Sigmoid colon (tissue), 7 donors: Measurements from ENCODE around the gene RUFY2. TPM values are rescaled to one million over a fixed set of nuclear protein-coding genes. Genes with fewer than 3 reads are reported as not detected.

Experiments used
- DNase-seq: peaks from one replicate; pipeline ENCODE4 v3.0.0-alpha.2; 2019
- H3K27ac ChIP-seq, 4 donors: fragments of 200-600 bp; sonication (generic); one replicate each; pipeline ENCODE4 v1.5.1; 2016 to 2019; ENCODE audit warnings: mild to moderate bottlenecking in 1 of 4
- H3K27me3 ChIP-seq, 3 donors: fragments of 200-600 bp; sonication (generic); one replicate each; pipeline ENCODE4 v1.5.1; 2019; ENCODE audit warnings: mild to moderate bottlenecking in 1 of 3
- H3K36me3 ChIP-seq, 4 donors: fragments of 200-600 bp; sonication (generic); one replicate each; pipeline ENCODE4 v1.5.1; 2016 to 2019
- H3K4me1 ChIP-seq, 4 donors: fragments of 200-600 bp; sonication (generic); one replicate each; pipeline ENCODE4 v1.5.1; 2017 to 2019
- H3K4me3 ChIP-seq, 4 donors: fragments of 200-600 bp; sonication (generic); one replicate each; pipeline ENCODE4 v1.5.1; 2017 to 2019; ENCODE audit warnings: mild to moderate bottlenecking in 2 of 4, moderate library complexity in 1 of 4
- H3K9me3 ChIP-seq, 4 donors: fragments of 200-600 bp in 3 of 4; sonication (generic) in 3 of 4; one replicate each; pipeline versions ENCODE4 v1.5.1 to v1.6.1; 2013 to 2019
- CTCF ChIP-seq, 4 experiments: fragments of 450-650 bp in 3 of 4; fragments of 200-600 bp in 1 of 4; IDR thresholded peaks; one replicate each; pipeline ENCODE4 v1.5.1; 2016 to 2019; ENCODE audit warnings: antibody characterized with exemption in 4 of 4, mild to moderate bottlenecking in 3 of 4, moderate library complexity in 2 of 4
- EP300 ChIP-seq, 4 donors: sonication (generic); formaldehyde crosslinking; IDR thresholded peaks; one replicate each; pipeline ENCODE4 v1.6.1; 2017; ENCODE audit warnings: antibody characterized with exemption in 4 of 4
- POLR2A ChIP-seq, 2 donors: fragments of 450-650 bp; IDR thresholded peaks; one replicate each; pipeline ENCODE4 v1.6.1; 2016; ENCODE audit warnings: antibody characterized with exemption in 2 of 2, mild to moderate bottlenecking in 2 of 2, moderate library complexity in 2 of 2
- POLR2AphosphoS5 ChIP-seq, 4 donors: sonication (generic); formaldehyde crosslinking; IDR thresholded peaks; one replicate each; pipeline ENCODE4 v1.6.1; 2017; ENCODE audit warnings: antibody characterized with exemption in 4 of 4
- WGBS, 2 donors: extraction: QIAGEN DNeasy Blood & Tissue Kit; methylation state at CpG; one replicate each; pipeline ENCODE4 v1.1.7; 2013; 5-methylcytosine and 5-hydroxymethylcytosine counted together
- intact Hi-C: fragments of 100-400 bp; cut with DNase I; formaldehyde crosslinking; loops from one replicate; pipeline ENCODE4 v1.15.1; 2023
- polyA plus RNA-seq, 3 donors: library from polyadenylated mRNA; stranded (reverse); fragments of 200-250 nt; gene quantifications; one replicate each; pipeline ENCODE4 v1.2.3, GENCODE V29; 2013
- total RNA-seq, 4 donors: library from RNA; depleted of rRNA; stranded (reverse); fragments of >200 nt; gene quantifications; one replicate each; pipeline ENCODE4 v1.1.0, GENCODE V29; 2016
- donor health status: healthy with polysubstance abuse.
- donor health status: Bipolar disorder and iron deficiency.
- donor health status: healthy.

Gene RUFY2
- total and polyA plus RNA-seq, 7 donors = 5.8 to 34.9 (median 19.3) TPM

- Histone ChIP-seq H3K36me3 (peaks cover 7 to 79% (median 24%) of the 10 kb centered on the region in 4 donors), H3K9me3 (peaks cover 0 to 10% (median 0%) of the 10 kb centered on the region in 4 donors), H3K4me3 (no peak overlapping the region), H3K27ac (no peak overlapping the region), H3K4me1 (no peaks in the 10 kb centered on the region), H3K27me3 (no peaks in the 10 kb centered on the region)
- intact Hi-C loops = no loop called here
- TF ChIP-seq POLR2A (IDR thresholded peaks at IDR 0.05) (no peak), CTCF (IDR thresholded peaks at IDR 0.05) (no peak), EP300 (IDR thresholded peaks at IDR 0.05) (no peak), POLR2AphosphoS5 (IDR thresholded peaks at IDR 0.05) (no peak)
- WGBS, 2 donors = 87 to 92% methylated on average over 2 of the region's 2 CpGs
- DNase-seq = no peak
These were observed 40.0 kb downstream of the RUFY2 start for GRCh38 chr10:68367121-68367520.

- peaks cover 3 to 79% (median 24%) of the 10 kb centered on the region in 4 donors for H3K36me3 ChIP-seq
- 97 to 98% methylated on average over 5 of the region's 5 CpGs for WGBS, 2 donors
- no peaks in the 10 kb centered on the region for H3K4me1 ChIP-seq
- DNase-seq = no peak
- intact Hi-C loops = no loop called here
- no peak overlapping the region for H3K27ac ChIP-seq
- no peaks in the 10 kb centered on the region for H3K27me3 ChIP-seq
- no peak for TF ChIP-seq POLR2AphosphoS5 (IDR thresholded peaks at IDR 0.05)
- TF ChIP-seq EP300 (IDR thresholded peaks at IDR 0.05) = no peak
- TF ChIP-seq CTCF (IDR thresholded peaks at IDR 0.05) = no peak
- TF ChIP-seq POLR2A (IDR thresholded peaks at IDR 0.05) = no peak
- H3K4me3 ChIP-seq = no peak overlapping the region
- H3K9me3 ChIP-seq = peaks cover 0 to 5% (median 0%) of the 10 kb centered on the region in 4 donors
These were observed 40.5 kb downstream of the RUFY2 start for GRCh38 chr10:68366600-68366999.

GRCh38 chr10:68365611-68366010, 41.5 kb downstream of the RUFY2 start:
- peaks cover 3 to 79% (median 25%) of the 10 kb centered on the region in 4 donors for H3K36me3 ChIP-seq
- H3K27me3 ChIP-seq = no peaks in the 10 kb centered on the region
- no peak overlapping the region for H3K27ac ChIP-seq
- 65 to 81% methylated on average over 2 of the region's 2 CpGs for WGBS, 2 donors
- no peaks in the 10 kb centered on the region for H3K4me1 ChIP-seq
- intact Hi-C loops = no loop called here
- no peak for TF ChIP-seq POLR2A (IDR thresholded peaks at IDR 0.05)
- TF ChIP-seq CTCF (IDR thresholded peaks at IDR 0.05) = no peak
- TF ChIP-seq POLR2AphosphoS5 (IDR thresholded peaks at IDR 0.05) = no peak
- no peak for TF ChIP-seq EP300 (IDR thresholded peaks at IDR 0.05)
- no peak for DNase-seq
- H3K9me3 ChIP-seq = no peaks in the 10 kb centered on the region
- no peak overlapping the region for H3K4me3 ChIP-seq

GRCh38 chr10:68364101-68364886, 42.8 kb downstream of the RUFY2 start:
- Histone ChIP-seq H3K27ac (no peak overlapping the region), H3K27me3 (no peaks in the 10 kb centered on the region), H3K4me1 (no peaks in the 10 kb centered on the region), H3K36me3 (peaks cover 3 to 79% (median 27%) of the 10 kb centered on the region in 4 donors), H3K4me3 (no peak overlapping the region), H3K9me3 (no peaks in the 10 kb centered on the region)
- TF ChIP-seq POLR2A (IDR thresholded peaks at IDR 0.05) (no peak), EP300 (IDR thresholded peaks at IDR 0.05) (no peak), POLR2AphosphoS5 (IDR thresholded peaks at IDR 0.05) (no peak), CTCF (IDR thresholded peaks at IDR 0.05) (no peak)
- 84 to 85% methylated on average over 3 of the region's 3 CpGs for WGBS, 2 donors
- intact Hi-C loops = no loop called here
- no peak for DNase-seq
